Right lobe of liver (tissue), 4 donors: ENCODE data around the gene MRPL54.

Source experiments
- CTCF ChIP-seq, 4 donors: fragments of 200-600 bp in 3 of 4; fragments of 450-650 bp in 1 of 4; IDR thresholded peaks; one replicate each; pipeline versions ENCODE4 v1.5.1 to v1.8.0; 2016 to 2022; ENCODE audit warnings: antibody characterized with exemption in 4 of 4, mild to moderate bottlenecking in 2 of 4
- POLR2A ChIP-seq: fragments of 450-650 bp; IDR thresholded peaks from one replicate; pipeline ENCODE4 v1.6.1; 2017; ENCODE audit warnings: antibody characterized with exemption, mild to moderate bottlenecking
- donor health status: DM: no; HTN: no; CAD: no.
- donor health status: DM: no; HTN: no; CAD: no.
- donor health status: DM: no; HTN: yes; CAD: no.

GRCh38 chr19:3810708-3811355, 48.4 kb downstream of the MRPL54 start:
- TF ChIP-seq CTCF (IDR thresholded peaks at IDR 0.05) (no peak), POLR2A (no peak)
